Measurements from ENCODE around the gene SKP1. TPM values are rescaled to one million over a fixed set of nuclear protein-coding genes. Genes with fewer than 3 reads are reported as not detected.

The SKP1 gene
- total RNA-seq, 1 donor from 2014 or later, result 399 TPM

DNA sequence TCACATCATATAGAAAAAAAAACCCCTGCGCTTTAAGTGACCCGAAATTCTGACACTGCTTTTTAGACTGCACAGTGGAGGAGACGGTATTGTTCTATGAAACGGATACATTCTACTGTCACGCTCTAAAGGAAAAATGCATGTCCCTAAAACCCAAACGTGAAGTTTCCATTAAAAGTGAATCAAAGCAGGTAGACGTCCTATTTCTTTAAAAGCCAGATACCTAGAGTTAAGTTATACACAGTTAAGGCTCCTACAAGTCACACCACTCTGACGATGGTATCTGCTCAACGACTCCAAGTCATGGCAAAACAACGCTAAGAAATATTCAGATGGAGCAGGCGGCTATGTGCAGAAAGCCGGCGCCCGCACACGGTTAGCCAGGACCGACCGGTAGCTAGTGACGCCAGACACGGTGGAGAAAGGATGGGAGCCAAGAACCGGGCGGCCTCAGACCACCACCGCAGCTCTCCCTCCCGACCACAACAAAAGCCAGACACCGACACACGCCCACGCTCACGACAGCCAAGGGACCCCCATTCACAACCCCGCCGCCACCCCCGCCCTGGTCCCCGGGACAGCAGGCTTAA, 734 bp downstream of the SKP1 start:
- Mint-ChIP-seq H3K9me3 (ENCODE audit: unreplicated experiment) (no peaks in the 10 kb centered on the region), H3K27ac (ENCODE audit: unreplicated experiment) (peak overlapping the region; percentile 97), H3K36me3 (ENCODE audit: low read depth, unreplicated experiment) (peaks cover 9% of the 10 kb centered on the region), H3K4me1 (ENCODE audit: low read depth, unreplicated experiment) (peaks cover 11% of the 10 kb centered on the region), H3K27me3 (ENCODE audit: low read depth, unreplicated experiment) (no peaks in the 10 kb centered on the region), H3K4me3 (ENCODE audit: unreplicated experiment) (peak overlapping the region; percentile 96)
- TF ChIP-seq EZH2 (IDR thresholded peaks at IDR 0.05; ENCODE audit: insufficient read depth, low read length), result no peak
- TF ChIP-seq, protein P1, sequence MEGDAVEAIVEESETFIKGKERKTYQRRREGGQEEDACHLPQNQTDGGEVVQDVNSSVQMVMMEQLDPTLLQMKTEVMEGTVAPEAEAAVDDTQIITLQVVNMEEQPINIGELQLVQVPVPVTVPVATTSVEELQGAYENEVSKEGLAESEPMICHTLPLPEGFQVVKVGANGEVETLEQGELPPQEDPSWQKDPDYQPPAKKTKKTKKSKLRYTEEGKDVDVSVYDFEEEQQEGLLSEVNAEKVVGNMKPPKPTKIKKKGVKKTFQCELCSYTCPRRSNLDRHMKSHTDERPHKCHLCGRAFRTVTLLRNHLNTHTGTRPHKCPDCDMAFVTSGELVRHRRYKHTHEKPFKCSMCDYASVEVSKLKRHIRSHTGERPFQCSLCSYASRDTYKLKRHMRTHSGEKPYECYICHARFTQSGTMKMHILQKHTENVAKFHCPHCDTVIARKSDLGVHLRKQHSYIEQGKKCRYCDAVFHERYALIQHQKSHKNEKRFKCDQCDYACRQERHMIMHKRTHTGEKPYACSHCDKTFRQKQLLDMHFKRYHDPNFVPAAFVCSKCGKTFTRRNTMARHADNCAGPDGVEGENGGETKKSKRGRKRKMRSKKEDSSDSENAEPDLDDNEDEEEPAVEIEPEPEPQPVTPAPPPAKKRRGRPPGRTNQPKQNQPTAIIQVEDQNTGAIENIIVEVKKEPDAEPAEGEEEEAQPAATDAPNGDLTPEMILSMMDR (IDR thresholded peaks at IDR 0.05; ENCODE audit: insufficient read depth, low read depth, low read length), result no peak
- Histone ChIP-seq H3K27ac (ENCODE audit: low read depth, low read length) (peak overlapping the region; percentile 97), H3K79me2 (ENCODE audit: insufficient read depth, low read length) (peaks cover 57% of the 10 kb centered on the region), H3K4me3 (ENCODE audit: insufficient read depth, low read depth, low read length) (peak overlapping the region; percentile 99), H3K4me2 (ENCODE audit: low read length) (peak overlapping the region; percentile 93), H3K9me3 (ENCODE audit: insufficient read depth, low read depth, low read length) (no peaks in the 10 kb centered on the region), H2AFZ (ENCODE audit: low read depth, low read length) (no peak overlapping the region), H3K9ac (ENCODE audit: low read length) (peak overlapping the region; percentile 98), H4K20me1 (ENCODE audit: insufficient read depth, low read length) (peaks cover 53% of the 10 kb centered on the region), H3K4me1 (ENCODE audit: insufficient read depth, low read length) (peaks cover 11% of the 10 kb centered on the region), H3K36me3 (ENCODE audit: insufficient read depth, low read length) (peaks cover 20% of the 10 kb centered on the region), H3K27me3 (ENCODE audit: insufficient read depth, low read length) (no peaks in the 10 kb centered on the region)
- DNase-seq (ENCODE audit: low read depth) (peak; percentile 25), FAIRE-seq (no peak)

DNA sequence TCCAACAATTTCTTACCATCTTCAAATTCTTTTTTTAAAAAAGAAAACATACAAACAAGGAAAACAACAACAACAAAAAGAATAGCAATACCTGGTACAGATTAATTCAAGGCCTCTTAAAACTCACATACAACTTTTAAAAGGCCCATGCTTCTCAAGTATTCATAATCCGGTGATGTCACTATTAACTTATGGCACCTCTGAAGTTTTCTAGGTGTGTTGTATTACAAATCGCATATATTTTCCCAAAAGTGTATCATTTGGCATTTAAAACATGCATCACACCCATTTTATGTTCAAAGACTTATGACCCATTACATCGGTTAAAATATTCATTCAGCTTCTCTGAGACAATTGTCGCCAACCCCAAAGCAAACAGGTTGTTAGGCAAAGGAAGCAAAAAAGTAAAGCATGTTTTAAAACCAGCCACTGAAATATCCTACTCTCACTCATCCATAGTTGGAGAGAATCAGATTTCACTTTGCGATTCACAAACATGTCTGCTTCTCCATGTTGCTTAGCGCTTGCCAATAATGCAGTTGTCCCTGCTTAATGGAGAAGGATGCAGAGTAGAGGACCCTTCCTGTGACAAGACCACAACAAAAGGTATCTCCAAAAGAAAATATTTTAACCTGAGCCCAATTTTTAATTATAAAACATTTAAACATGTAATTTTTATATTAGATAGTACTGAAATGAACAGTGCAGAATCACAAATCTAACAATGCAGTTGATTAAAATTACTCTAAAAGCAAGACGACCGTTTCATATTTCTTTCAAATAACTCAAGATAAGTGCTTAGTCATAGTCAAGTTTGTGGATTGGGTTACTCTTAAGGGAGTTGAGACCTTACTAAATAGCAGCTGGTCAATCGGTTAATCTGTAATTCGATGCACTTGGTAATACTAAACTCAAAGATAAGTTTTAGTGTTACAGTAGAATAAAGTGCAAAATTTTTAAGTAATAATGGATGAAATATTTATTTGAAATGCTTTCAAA, 1.6 kb downstream of the SKP1 start:
- no peak overlapping the region for H2AFZ ChIP-seq (ENCODE audit: low read depth, low read length)
- FAIRE-seq, result no peak
- Mint-ChIP-seq H3K27me3 (ENCODE audit: low read depth, unreplicated experiment) (no peaks in the 10 kb centered on the region), H3K4me1 (ENCODE audit: low read depth, unreplicated experiment) (peaks cover 11% of the 10 kb centered on the region), H3K9me3 (ENCODE audit: unreplicated experiment) (no peaks in the 10 kb centered on the region), H3K27ac (ENCODE audit: unreplicated experiment) (peak overlapping the region; percentile 37), H3K36me3 (ENCODE audit: low read depth, unreplicated experiment) (peaks cover 9% of the 10 kb centered on the region), H3K4me3 (ENCODE audit: unreplicated experiment) (peak overlapping the region; percentile 96)
- peak overlapping the region; percentile 98 for H3K9ac ChIP-seq (ENCODE audit: low read length)
- peak overlapping the region; percentile 93 for H3K4me2 ChIP-seq (ENCODE audit: low read length)
- peaks cover 62% of the 10 kb centered on the region for H4K20me1 ChIP-seq (ENCODE audit: insufficient read depth, low read length)
- H3K4me1 ChIP-seq (ENCODE audit: insufficient read depth, low read length), result peaks cover 11% of the 10 kb centered on the region
- DNase-seq (ENCODE audit: low read depth), result peak; percentile 60
- H3K79me2 ChIP-seq (ENCODE audit: insufficient read depth, low read length), result peaks cover 66% of the 10 kb centered on the region
- no peaks in the 10 kb centered on the region for H3K27me3 ChIP-seq (ENCODE audit: insufficient read depth, low read length)
- peak overlapping the region; percentile 99 for H3K4me3 ChIP-seq (ENCODE audit: insufficient read depth, low read depth, low read length)
- H3K9me3 ChIP-seq (ENCODE audit: insufficient read depth, low read depth, low read length), result no peaks in the 10 kb centered on the region
- H3K27ac ChIP-seq (ENCODE audit: low read depth, low read length), result peak overlapping the region; percentile 97
- TF ChIP-seq EZH2 (IDR thresholded peaks at IDR 0.05; ENCODE audit: insufficient read depth, low read length), result no peak
- TF ChIP-seq, protein P1 (IDR thresholded peaks at IDR 0.05; ENCODE audit: insufficient read depth, low read depth, low read length), result no peak
- peaks cover 29% of the 10 kb centered on the region for H3K36me3 ChIP-seq (ENCODE audit: insufficient read depth, low read length)
